Measurements from ENCODE around the gene C3orf49.

C3orf49 gene

GRCh38 chr3:63892773-63893352, 73.8 kb downstream of the C3orf49 start:
- DNase-seq = no peak

- no peak for DNase-seq
These were observed 76.5 kb downstream of the C3orf49 start for GRCh38 chr3:63895422-63896189.

GRCh38 chr3:63896332-63897030, 77.4 kb downstream of the C3orf49 start:
- DNase-seq = no peak
